ENCODE results near the gene ZNF331.

Gene ZNF331

GRCh38 chr19:53546758-53547513 lies 9.0 kb downstream of the ZNF331 start:
- H3K4me3 ChIP-seq (replicated peaks; ENCODE audit: insufficient read depth, low read length) = no peak overlapping the region
- TF ChIP-seq CTCF (IDR thresholded peaks at IDR 0.05; ENCODE audit: insufficient read depth, low read length) = no peak
- no peak for TF ChIP-seq SPI1 (IDR thresholded peaks at IDR 0.05; ENCODE audit: borderline replicate concordance, low read depth)
- TF ChIP-seq GABPA (IDR thresholded peaks at IDR 0.05; ENCODE audit: low read depth) = no peak
- no peak for TF ChIP-seq REST (IDR thresholded peaks at IDR 0.05; ENCODE audit: insufficient replicate concordance, low read depth)
- DNase-seq (ENCODE audit: low read depth in 1 of 2, low spot score in 1 of 2) = no peak
- no peak overlapping the region for H3K27ac ChIP-seq (replicated peaks)
- H3K27me3 ChIP-seq (ENCODE audit: insufficient read depth, poor library complexity, severe bottlenecking) = no peaks in the 10 kb centered on the region

GRCh38 chr19:53549340-53549739 lies 11.4 kb downstream of the ZNF331 start:
- H3K4me3 ChIP-seq (replicated peaks; ENCODE audit: insufficient read depth, low read length) = no peak overlapping the region
- no peak for TF ChIP-seq POLR2AphosphoS5 (IDR thresholded peaks at IDR 0.05; ENCODE audit: low read depth)
- no peak for TF ChIP-seq GABPA (IDR thresholded peaks at IDR 0.05; ENCODE audit: low read depth)
- no peak for TF ChIP-seq REST (IDR thresholded peaks at IDR 0.05; ENCODE audit: insufficient replicate concordance, low read depth)
- TF ChIP-seq CTCF (IDR thresholded peaks at IDR 0.05; ENCODE audit: insufficient read depth, low read length) = no peak
- TF ChIP-seq SPI1 (IDR thresholded peaks at IDR 0.05; ENCODE audit: borderline replicate concordance, low read depth) = no peak
- DNase-seq (ENCODE audit: low read depth in 1 of 2, low spot score in 1 of 2) = peak in 1 of 2 experiments; percentile 24
- H3K27ac ChIP-seq (replicated peaks) = no peak overlapping the region
- H3K27me3 ChIP-seq (ENCODE audit: insufficient read depth, poor library complexity, severe bottlenecking) = no peaks in the 10 kb centered on the region

GRCh38 chr19:53552001-53552721 lies 14.2 kb downstream of the ZNF331 start:
- H3K27ac ChIP-seq (replicated peaks) = no peak overlapping the region
- H3K4me3 ChIP-seq (replicated peaks; ENCODE audit: insufficient read depth, low read length) = no peak overlapping the region
- TF ChIP-seq POLR2AphosphoS5 (IDR thresholded peaks at IDR 0.05; ENCODE audit: low read depth) (no peak), GABPA (IDR thresholded peaks at IDR 0.05; ENCODE audit: low read depth) (no peak), REST (IDR thresholded peaks at IDR 0.05; ENCODE audit: insufficient replicate concordance, low read depth) (no peak), CTCF (IDR thresholded peaks at IDR 0.05; ENCODE audit: insufficient read depth, low read length) (no peak), SPI1 (IDR thresholded peaks at IDR 0.05; ENCODE audit: borderline replicate concordance, low read depth) (no peak)
- no peaks in the 10 kb centered on the region for H3K27me3 ChIP-seq (ENCODE audit: insufficient read depth, poor library complexity, severe bottlenecking)
- DNase-seq (ENCODE audit: low read depth in 1 of 2, low spot score in 1 of 2) = no peak

All from HL-60 (cell line).